ENCODE measurements around the gene BFSP2.

DNA sequence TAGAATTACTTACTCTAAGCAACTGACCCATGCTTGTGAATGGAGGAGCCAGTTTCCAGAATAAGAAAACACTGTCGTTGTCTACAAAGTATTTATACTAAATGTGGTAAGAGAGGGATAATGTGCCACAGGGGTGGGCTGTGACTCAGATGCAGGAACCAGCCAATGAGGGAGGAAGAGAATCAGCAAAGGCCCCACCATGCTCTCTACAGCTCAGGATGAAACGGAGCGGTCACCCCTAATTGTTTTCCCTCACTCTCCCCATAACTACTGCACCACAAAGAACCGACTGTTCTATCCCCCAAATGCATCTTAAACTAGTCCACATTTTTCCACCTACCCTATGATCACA, 44.5 kb downstream of the BFSP2 start:
- TF ChIP-seq, protein P1, sequence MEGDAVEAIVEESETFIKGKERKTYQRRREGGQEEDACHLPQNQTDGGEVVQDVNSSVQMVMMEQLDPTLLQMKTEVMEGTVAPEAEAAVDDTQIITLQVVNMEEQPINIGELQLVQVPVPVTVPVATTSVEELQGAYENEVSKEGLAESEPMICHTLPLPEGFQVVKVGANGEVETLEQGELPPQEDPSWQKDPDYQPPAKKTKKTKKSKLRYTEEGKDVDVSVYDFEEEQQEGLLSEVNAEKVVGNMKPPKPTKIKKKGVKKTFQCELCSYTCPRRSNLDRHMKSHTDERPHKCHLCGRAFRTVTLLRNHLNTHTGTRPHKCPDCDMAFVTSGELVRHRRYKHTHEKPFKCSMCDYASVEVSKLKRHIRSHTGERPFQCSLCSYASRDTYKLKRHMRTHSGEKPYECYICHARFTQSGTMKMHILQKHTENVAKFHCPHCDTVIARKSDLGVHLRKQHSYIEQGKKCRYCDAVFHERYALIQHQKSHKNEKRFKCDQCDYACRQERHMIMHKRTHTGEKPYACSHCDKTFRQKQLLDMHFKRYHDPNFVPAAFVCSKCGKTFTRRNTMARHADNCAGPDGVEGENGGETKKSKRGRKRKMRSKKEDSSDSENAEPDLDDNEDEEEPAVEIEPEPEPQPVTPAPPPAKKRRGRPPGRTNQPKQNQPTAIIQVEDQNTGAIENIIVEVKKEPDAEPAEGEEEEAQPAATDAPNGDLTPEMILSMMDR (IDR thresholded peaks at IDR 0.05): no peak
- no peak for TF ChIP-seq EZH2 (IDR thresholded peaks at IDR 0.05; ENCODE audit: borderline replicate concordance, insufficient read depth, low read depth, low read length, poor library complexity, severe bottlenecking)
